Measurements from ENCODE around the gene INTS11.

DNA sequence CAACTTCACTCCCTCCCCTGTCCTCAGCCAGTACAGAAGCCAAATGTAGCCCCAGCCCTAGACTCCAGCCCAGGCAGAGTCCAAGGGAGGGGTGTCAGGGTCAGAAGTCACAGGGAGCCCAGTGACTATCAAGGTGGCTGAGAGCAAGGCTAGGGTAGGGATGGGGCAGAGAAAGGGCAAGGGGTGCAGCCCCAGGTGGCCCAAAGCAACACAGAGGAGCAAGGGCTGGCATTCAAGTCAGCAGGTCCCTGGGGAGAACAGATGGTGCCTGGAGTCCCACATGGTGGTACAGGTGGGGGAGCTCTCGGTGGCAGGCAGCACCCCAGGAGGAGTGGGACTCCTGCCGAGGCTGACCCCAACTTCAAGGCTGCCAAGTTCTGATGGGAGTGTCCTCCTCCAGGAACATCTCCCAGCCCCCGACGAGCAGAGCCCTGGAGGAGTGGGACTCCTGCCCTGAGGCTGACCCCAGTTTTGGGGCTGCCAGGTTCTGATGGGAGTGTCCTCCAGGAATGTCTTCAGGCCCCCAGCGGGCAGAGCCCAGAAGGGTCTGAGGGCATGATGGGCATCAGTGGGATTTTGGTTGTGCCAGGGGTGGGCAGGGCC lies 28.4 kb upstream of the INTS11 start:
- TF ChIP-seq, protein P1, sequence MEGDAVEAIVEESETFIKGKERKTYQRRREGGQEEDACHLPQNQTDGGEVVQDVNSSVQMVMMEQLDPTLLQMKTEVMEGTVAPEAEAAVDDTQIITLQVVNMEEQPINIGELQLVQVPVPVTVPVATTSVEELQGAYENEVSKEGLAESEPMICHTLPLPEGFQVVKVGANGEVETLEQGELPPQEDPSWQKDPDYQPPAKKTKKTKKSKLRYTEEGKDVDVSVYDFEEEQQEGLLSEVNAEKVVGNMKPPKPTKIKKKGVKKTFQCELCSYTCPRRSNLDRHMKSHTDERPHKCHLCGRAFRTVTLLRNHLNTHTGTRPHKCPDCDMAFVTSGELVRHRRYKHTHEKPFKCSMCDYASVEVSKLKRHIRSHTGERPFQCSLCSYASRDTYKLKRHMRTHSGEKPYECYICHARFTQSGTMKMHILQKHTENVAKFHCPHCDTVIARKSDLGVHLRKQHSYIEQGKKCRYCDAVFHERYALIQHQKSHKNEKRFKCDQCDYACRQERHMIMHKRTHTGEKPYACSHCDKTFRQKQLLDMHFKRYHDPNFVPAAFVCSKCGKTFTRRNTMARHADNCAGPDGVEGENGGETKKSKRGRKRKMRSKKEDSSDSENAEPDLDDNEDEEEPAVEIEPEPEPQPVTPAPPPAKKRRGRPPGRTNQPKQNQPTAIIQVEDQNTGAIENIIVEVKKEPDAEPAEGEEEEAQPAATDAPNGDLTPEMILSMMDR (IDR thresholded peaks at IDR 0.05; ENCODE audit: low read depth, low read length, poor library complexity, severe bottlenecking): no peak
- TF ChIP-seq EZH2phosphoT487 (IDR thresholded peaks at IDR 0.05; ENCODE audit: borderline replicate concordance, low read length): no peak
